HepG2 (cell line): ENCODE data around the gene SRP68. TPM values are rescaled to one million over a fixed set of nuclear protein-coding genes. Genes with fewer than 3 reads are reported as not detected.

ENCODE experiments used
- ATF7 ChIP-seq, 2 experiments: fragments of 450-650 bp in 1 of 2; sonication (generic) in 1 of 2; formaldehyde crosslinking in 1 of 2; IDR thresholded peaks; 2 replicates each; pipeline versions ENCODE4 v1.4.0 to v1.6.1; 2016 to 2020; ENCODE audit warnings: antibody characterized with exemption in 1 of 2, mild to moderate bottlenecking in 1 of 2, missing genetic modification reagents in 1 of 2
- CSRNP1 ChIP-seq: sonication (generic); formaldehyde crosslinking; IDR thresholded peaks from 2 replicates; pipeline ENCODE4 v1.8.1; 2023; ENCODE audit warnings: mild to moderate bottlenecking, missing genetic modification reagents
- ERF ChIP-seq: IDR thresholded peaks from 2 replicates; pipeline ENCODE4 v1.6.1; 2018; ENCODE audit warnings: missing biosample characterization, missing genetic modification reagents
- FOXP1 ChIP-seq, 2 experiments: fragments of 450-650 bp in 1 of 2; IDR thresholded peaks; 2 replicates each; pipeline ENCODE4 v1.6.1; 2017 to 2018; ENCODE audit warnings: antibody characterized with exemption in 1 of 2
- GABPB1 ChIP-seq: IDR thresholded peaks from 2 replicates; pipeline ENCODE4 v1.6.1; 2016; ENCODE audit warnings: mild to moderate bottlenecking, missing genetic modification reagents, moderate library complexity, missing compliant biosample characterization
- HNF4A ChIP-seq: sonication (generic); formaldehyde crosslinking; IDR thresholded peaks from 2 replicates; pipeline ENCODE4 v1.4.0; 2020; ENCODE audit warnings: missing genetic modification reagents
- IRX3 ChIP-seq: sonication (generic); formaldehyde crosslinking; IDR thresholded peaks from 2 replicates; pipeline ENCODE4 v1.8.1; 2023; ENCODE audit warnings: mild to moderate bottlenecking, low read depth, missing genetic modification reagents, borderline replicate concordance
- MEF2D ChIP-seq: sonication (generic); formaldehyde crosslinking; IDR thresholded peaks from 2 replicates; pipeline ENCODE4 v1.5.1; 2020; ENCODE audit warnings: mild to moderate bottlenecking, missing genetic modification reagents
- MXI1 ChIP-seq: IDR thresholded peaks from 3 replicates; pipeline ENCODE4 v1.6.1; 2012; ENCODE audit warnings: low read depth, low read length, inconsistent platforms, borderline replicate concordance
- NR2F2 ChIP-seq: IDR thresholded peaks from 2 replicates; pipeline ENCODE4 v1.6.1; 2012; ENCODE audit warnings: low read depth, inconsistent platforms, borderline replicate concordance
- YEATS4 ChIP-seq: sonication (generic); formaldehyde crosslinking; IDR thresholded peaks from 2 replicates; pipeline ENCODE4 v1.4.0; 2020; ENCODE audit warnings: missing genetic modification reagents, borderline replicate concordance
- ZFX ChIP-seq: sonication (generic); formaldehyde crosslinking; IDR thresholded peaks from 2 replicates; pipeline ENCODE4 v1.4.0; 2020; ENCODE audit warnings: mild to moderate bottlenecking, low read depth, missing genetic modification reagents, moderate library complexity
- ZMYM4 ChIP-seq: sonication (generic); formaldehyde crosslinking; IDR thresholded peaks from 2 replicates; pipeline ENCODE4 v1.8.1; 2023; ENCODE audit warnings: mild to moderate bottlenecking, missing genetic modification reagents
- ZNF24 ChIP-seq: fragments of 450-650 bp; IDR thresholded peaks from 2 replicates; pipeline ENCODE4 v1.6.1; 2017; ENCODE audit warnings: antibody characterized with exemption, mild to moderate bottlenecking
- ZNF761 ChIP-seq: sonication (generic); formaldehyde crosslinking; conservative IDR thresholded peaks from 2 replicates; pipeline ENCODE4 v1.4.0; 2020; ENCODE audit warnings: mild to moderate bottlenecking, missing genetic modification reagents
- ZNF781 ChIP-seq: sonication (generic); formaldehyde crosslinking; IDR thresholded peaks from 2 replicates; pipeline ENCODE4 v1.5.1; 2020; ENCODE audit warnings: borderline replicate concordance, mild to moderate bottlenecking, missing genetic modification reagents; ENCODE audit errors: not compliant biosample characterization
- ZSCAN12 ChIP-seq: sonication (generic); formaldehyde crosslinking; IDR thresholded peaks from 2 replicates; pipeline ENCODE4 v1.9.0; 2021; ENCODE audit warnings: mild to moderate bottlenecking, missing genetic modification reagents
- polyA plus RNA-seq, 8 experiments: library from polyadenylated mRNA; depleted of rRNA in 3 of 8; stranded (reverse) in 7 of 8; unstranded in 1 of 8; fragments of >200 nt; fragmentation: Illumina TruSeq in 4 of 8; extraction: Trizol in 4 of 8; gene quantifications; 2 replicates each; pipeline versions ENCODE4 v1.2.1 to v1.2.3, GENCODE V29; 2011 to 2016; ENCODE audit warnings: low read depth in 4 of 8, missing spikeins in 1 of 8, mixed read lengths in 1 of 8; ENCODE audit not compliant: insufficient read depth in 1 of 8
- total RNA-seq, 5 experiments: library from RNA; depleted of rRNA; stranded (reverse); fragments of >200 nt; fragmentation: Illumina TruSeq; extraction: Trizol; gene quantifications; 2 replicates each; pipeline ENCODE4 v1.2.3, GENCODE V29; 2016; ENCODE audit warnings: low read depth in 1 of 5
- TF ChIP-seq, protein P1 (sequence below): sonication (generic); formaldehyde crosslinking; IDR thresholded peaks from 2 replicates; pipeline ENCODE4 v1.4.0; 2020; ENCODE audit warnings: mild to moderate bottlenecking, missing genetic modification reagents
- TF ChIP-seq, protein P2 (sequence below): sonication (generic); formaldehyde crosslinking; IDR thresholded peaks from 2 replicates; pipeline ENCODE4 v1.4.0; 2020; ENCODE audit warnings: missing genetic modification reagents, mild to moderate bottlenecking, borderline replicate concordance

The SRP68 gene
- total and polyA plus RNA-seq, 2 of the 13 experiments (the other 11 are each of a cell fraction or from before 2014, with no cell fraction given): 39.8 to 74.3 TPM

DNA sequence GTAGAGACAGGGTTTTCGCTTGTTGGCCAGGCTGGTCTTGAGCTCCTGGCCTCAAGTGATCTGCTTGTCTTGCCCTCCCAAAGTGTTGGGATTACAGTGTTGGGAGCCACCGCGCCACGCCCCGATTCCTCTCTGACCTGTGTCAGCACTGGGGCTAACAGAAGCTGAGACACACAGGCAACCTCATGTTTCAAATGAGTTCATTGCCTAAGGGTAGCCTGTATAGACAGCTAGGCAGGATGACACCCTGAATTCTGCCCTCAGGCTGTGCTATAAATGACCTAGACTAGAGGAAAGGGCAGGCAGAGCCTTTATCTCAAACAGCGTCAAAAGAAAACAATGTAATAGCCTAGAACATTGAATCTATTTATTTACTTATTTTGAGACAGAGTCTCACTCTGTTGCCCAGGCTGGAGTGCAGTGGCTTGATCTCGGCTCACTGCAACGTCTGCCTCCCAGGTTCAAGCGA lies 74.0 kb downstream of the SRP68 start (continued):
- TF ChIP-seq, protein P1, sequence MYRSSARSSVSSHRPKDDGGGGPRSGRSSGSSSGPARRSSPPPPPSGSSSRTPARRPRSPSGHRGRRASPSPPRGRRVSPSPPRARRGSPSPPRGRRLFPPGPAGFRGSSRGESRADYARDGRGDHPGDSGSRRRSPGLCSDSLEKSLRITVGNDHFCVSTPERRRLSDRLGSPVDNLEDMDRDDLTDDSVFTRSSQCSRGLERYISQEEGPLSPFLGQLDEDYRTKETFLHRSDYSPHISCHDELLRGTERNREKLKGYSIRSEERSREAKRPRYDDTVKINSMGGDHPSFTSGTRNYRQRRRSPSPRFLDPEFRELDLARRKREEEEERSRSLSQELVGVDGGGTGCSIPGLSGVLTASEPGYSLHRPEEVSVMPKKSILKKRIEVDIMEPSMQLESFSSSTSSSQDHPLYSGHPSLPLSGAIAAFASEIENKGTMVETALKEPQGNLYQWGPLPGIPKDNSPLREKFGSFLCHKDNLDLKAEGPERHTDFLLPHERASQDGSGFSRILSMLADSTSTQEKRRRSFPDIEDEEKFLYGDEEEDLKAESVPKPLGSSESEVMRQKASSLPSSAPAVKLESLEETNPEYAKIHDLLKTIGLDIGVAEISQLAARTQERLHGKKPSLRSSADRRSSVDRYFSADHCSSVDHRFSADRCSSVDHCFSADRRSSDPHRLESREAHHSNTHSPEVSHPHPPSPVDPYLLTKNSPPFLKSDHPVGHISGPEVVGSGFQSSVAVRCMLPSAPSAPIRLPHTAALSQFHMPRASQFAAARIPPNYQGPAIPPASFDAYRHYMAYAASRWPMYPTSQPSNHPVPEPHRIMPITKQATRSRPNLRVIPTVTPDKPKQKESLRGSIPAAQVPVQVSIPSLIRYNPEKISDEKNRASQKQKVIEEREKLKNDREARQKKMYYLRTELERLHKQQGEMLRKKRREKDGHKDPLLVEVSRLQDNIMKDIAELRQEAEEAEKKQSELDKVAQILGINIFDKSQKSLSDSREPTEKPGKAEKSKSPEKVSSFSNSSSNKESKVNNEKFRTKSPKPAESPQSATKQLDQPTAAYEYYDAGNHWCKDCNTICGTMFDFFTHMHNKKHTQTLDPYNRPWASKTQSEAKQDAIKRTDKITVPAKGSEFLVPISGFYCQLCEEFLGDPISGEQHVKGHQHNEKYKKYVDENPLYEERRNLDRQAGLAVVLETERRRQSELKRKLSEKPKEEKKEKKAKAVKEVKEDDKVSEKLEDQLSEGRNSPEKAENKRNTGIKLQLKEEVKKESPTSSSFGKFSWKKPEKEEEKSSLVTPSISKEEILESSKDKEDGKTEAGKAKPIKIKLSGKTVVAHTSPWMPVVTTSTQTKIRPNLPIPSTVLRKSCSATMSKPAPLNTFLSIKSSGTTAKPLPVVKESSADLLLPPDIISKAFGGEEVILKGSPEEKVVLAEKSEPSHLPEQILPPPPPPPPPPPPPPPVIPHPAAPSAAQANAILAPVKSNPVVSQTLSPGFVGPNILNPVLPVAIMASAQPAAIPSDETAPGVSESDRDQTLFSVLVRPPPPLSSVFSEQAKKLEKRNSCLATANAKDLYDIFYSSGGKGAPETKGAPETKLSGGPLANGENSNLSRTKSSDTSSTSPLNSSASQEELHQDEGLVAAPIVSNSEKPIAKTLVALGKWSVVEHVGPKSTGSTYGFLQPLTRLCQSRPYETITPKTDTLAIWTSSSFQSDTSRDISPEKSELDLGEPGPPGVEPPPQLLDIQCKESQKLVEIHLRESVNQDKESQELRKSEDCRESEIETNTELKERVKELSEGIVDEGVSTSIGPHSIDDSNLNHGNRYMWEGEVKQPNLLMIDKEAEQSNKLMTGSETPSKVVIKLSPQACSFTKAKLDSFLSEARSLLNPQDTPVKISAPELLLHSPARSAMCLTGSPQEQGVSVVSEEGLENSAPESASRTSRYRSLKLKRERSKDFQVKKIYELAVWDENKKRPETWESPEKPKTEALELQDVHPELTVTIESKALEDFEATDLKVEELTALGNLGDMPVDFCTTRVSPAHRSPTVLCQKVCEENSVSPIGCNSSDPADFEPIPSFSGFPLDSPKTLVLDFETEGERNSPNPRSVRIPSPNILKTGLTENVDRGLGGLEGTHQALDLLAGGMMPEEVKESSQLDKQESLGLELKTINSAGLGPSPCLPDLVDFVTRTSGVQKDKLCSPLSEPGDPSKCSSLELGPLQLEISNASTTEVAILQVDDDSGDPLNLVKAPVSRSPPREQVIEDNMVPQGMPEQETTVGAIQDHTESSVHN (CRISPR knock-in tag): peak; percentile 80; the same call in 1 of the 2 replicates
- TF ChIP-seq MXI1: peak; percentile 58; the same call in 1 of the 3 replicates
- TF ChIP-seq HNF4A (CRISPR knock-in tag): peak; percentile 24; the same call in 1 of the 2 replicates
- TF ChIP-seq YEATS4 (CRISPR knock-in tag): peak; percentile 65; the same call in 1 of the 2 replicates
- TF ChIP-seq IRX3 (CRISPR knock-in tag): no peak
- TF ChIP-seq, protein P2, sequence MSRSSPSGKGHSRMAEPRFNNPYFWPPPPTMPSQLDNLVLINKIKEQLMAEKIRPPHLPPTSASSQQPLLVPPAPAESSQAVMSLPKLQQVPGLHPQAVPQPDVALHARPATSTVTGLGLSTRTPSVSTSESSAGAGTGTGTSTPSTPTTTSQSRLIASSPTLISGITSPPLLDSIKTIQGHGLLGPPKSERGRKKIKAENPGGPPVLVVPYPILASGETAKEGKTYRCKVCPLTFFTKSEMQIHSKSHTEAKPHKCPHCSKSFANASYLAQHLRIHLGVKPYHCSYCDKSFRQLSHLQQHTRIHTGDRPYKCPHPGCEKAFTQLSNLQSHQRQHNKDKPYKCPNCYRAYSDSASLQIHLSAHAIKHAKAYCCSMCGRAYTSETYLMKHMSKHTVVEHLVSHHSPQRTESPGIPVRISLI: peak; percentile 76; the same call in 1 of the 2 replicates
- no peak for TF ChIP-seq NR2F2
- TF ChIP-seq MEF2D: peak; percentile 87
- TF ChIP-seq ERF (CRISPR knock-in tag): peak; percentile 43; the same call in 1 of the 2 replicates
- TF ChIP-seq CSRNP1: no peak
- peak; percentile 45; the same call in 1 of the 2 replicates for TF ChIP-seq GABPB1 (CRISPR knock-in tag)
- no peak for TF ChIP-seq FOXP1 (IDR thresholded peaks at IDR 0.05)
- TF ChIP-seq FOXP1 (CRISPR knock-in tag; IDR thresholded peaks at IDR 0.05): peak; percentile 64
- no peak for TF ChIP-seq ZSCAN12 (CRISPR knock-in tag)
- peak; percentile 41; the same call in 1 of the 2 replicates for TF ChIP-seq ZMYM4
- no peak for TF ChIP-seq ATF7 (IDR thresholded peaks at IDR 0.05)
- peak; percentile 69; the same call in 1 of the 2 replicates for TF ChIP-seq ATF7 (CRISPR knock-in tag; IDR thresholded peaks at IDR 0.05)
- peak; percentile 42; the same call in 1 of the 2 replicates for TF ChIP-seq ZFX (CRISPR knock-in tag)
- peak; percentile 58 for TF ChIP-seq ZNF781 (CRISPR knock-in tag)
- no peak for TF ChIP-seq ZNF24
- TF ChIP-seq ZNF761 (CRISPR knock-in tag): 0 out of 2 replicates have a peak, but pooled peaks have one; percentile 60
